ENCODE measurements around the gene COPG2.

COPG2 gene

DNA sequence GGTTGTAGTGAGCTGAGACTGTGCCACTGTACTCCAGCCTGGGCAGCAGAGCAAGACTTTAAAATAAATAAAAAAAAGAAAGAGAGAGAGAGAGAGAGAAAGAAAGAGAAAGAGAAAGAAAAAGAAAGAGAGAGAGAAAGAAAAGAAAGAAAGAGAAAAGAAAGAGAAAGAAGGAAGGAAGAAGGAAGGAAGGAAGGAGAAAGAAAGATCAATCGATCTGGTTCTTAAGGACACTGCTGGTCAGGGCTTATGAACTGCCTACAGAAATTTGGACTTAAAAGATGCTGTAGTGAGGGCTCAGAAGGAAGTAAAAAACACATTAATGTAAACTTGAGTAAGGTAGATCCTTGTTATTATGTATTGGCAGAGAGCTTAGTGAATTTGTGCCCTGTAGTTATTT is 62.4 kb downstream of the COPG2 start:
- H4K91ac ChIP-seq (ENCODE audit: low read length): no peak overlapping the region
- no peak overlapping the region for H2BK5ac ChIP-seq (ENCODE audit: low read depth, low read length, poor library complexity, severe bottlenecking)
- H3K4me1 ChIP-seq (ENCODE audit: control insufficient read depth, insufficient read depth, low read depth, low read length): no peaks in the 10 kb centered on the region
- H2BK120ac ChIP-seq (ENCODE audit: low read depth, low read length): no peak overlapping the region
- H3K79me1 ChIP-seq (replicated peaks; ENCODE audit: low read length, poor library complexity, severe bottlenecking): no peaks in the 10 kb centered on the region
- H2BK12ac ChIP-seq (ENCODE audit: low read length in 2 of 2): no peak overlapping the region
- no peak overlapping the region for H3K14ac ChIP-seq (ENCODE audit: low read length in 2 of 2)
- no peak overlapping the region for H3K23ac ChIP-seq (ENCODE audit: low read length in 2 of 2)
- no peak overlapping the region for H3K4me2 ChIP-seq (ENCODE audit: low read length, poor library complexity, severe bottlenecking)
- H3K4ac ChIP-seq (ENCODE audit: low read depth in 1 of 2, low read length in 2 of 2): no peak overlapping the region
- H3K27me3 ChIP-seq (ENCODE audit: control insufficient read depth in 1 of 2, insufficient read depth in 1 of 2, low read length in 2 of 2): no peaks in the 10 kb centered on the region
- H3K9me3 ChIP-seq (ENCODE audit: control insufficient read depth, low read length): peaks cover 3% of the 10 kb centered on the region
- DNase-seq: no peak
- no peak overlapping the region for H3K18ac ChIP-seq (ENCODE audit: low read depth in 1 of 2, low read length in 2 of 2)
- H3K27ac ChIP-seq (ENCODE audit: low read length, poor library complexity, severe bottlenecking): no peak overlapping the region
- H2BK15ac ChIP-seq (ENCODE audit: low read depth, poor library complexity, severe bottlenecking): no peak overlapping the region
- no peak overlapping the region for H2AK5ac ChIP-seq (ENCODE audit: low read length, severe bottlenecking)
- no peak overlapping the region for H4K8ac ChIP-seq (ENCODE audit: low read length)
- H3K4me3 ChIP-seq (ENCODE audit: insufficient read depth in 1 of 2, low read depth in 1 of 2, low read length in 2 of 2): no peak overlapping the region
- H2AFZ ChIP-seq (ENCODE audit: low read depth, low read length): no peak overlapping the region
- peaks cover 9 to 63% of the 10 kb centered on the region in 2 experiments for H3K36me3 ChIP-seq (ENCODE audit: control insufficient read depth in 1 of 2, insufficient read depth in 2 of 2, low read depth in 1 of 2, low read length in 2 of 2)
- WGBS: 100% methylated on average over 1 of the region's 1 CpG
- no peak overlapping the region for H3K9ac ChIP-seq (ENCODE audit: low read length)

DNA sequence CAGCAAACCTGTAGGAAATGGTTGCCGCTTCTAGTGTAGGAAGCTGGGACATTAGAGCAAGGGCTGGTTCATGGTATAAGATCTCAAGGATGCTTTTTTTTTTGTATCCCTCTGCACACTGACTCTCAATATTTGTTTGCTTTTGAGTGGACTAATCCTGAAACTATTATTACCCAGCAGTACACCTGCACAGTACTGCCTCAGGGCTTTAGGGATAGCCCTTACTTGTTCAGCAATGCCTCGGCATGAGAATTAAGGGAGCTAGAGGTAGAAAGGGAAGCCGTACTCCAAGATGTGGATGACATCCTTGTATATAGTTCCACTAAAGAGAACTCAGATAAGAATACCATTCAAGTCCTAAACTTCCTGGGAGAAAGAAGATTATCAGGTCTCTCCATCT is 70.5 kb downstream of the COPG2 start:
- H4K8ac ChIP-seq (ENCODE audit: low read length): no peak overlapping the region
- WGBS: 100% methylated on average over 2 of the region's 3 CpGs
- H3K23ac ChIP-seq (ENCODE audit: low read length in 2 of 2): no peak overlapping the region
- peaks cover 2% of the 10 kb centered on the region for H3K4me1 ChIP-seq (ENCODE audit: control insufficient read depth, insufficient read depth, low read depth, low read length)
- H3K79me1 ChIP-seq (replicated peaks; ENCODE audit: low read length, poor library complexity, severe bottlenecking): peaks cover 10% of the 10 kb centered on the region
- H3K9me3 ChIP-seq (ENCODE audit: control insufficient read depth, low read length): no peaks in the 10 kb centered on the region
- peaks cover 2 to 4% of the 10 kb centered on the region in 2 experiments for H3K36me3 ChIP-seq (ENCODE audit: control insufficient read depth in 1 of 2, insufficient read depth in 2 of 2, low read depth in 1 of 2, low read length in 2 of 2)
- H3K27me3 ChIP-seq (ENCODE audit: control insufficient read depth in 1 of 2, insufficient read depth in 1 of 2, low read length in 2 of 2): no peaks in the 10 kb centered on the region
- H3K9ac ChIP-seq (ENCODE audit: low read length): no peak overlapping the region
- H2BK15ac ChIP-seq (ENCODE audit: low read depth, poor library complexity, severe bottlenecking): no peak overlapping the region
- H2AFZ ChIP-seq (ENCODE audit: low read depth, low read length): no peak overlapping the region
- no peak overlapping the region for H3K14ac ChIP-seq (ENCODE audit: low read length in 2 of 2)
- no peak overlapping the region for H3K18ac ChIP-seq (ENCODE audit: low read depth in 1 of 2, low read length in 2 of 2)
- H3K27ac ChIP-seq (ENCODE audit: low read length, poor library complexity, severe bottlenecking): no peak overlapping the region
- H3K4ac ChIP-seq (ENCODE audit: low read depth in 1 of 2, low read length in 2 of 2): no peak overlapping the region
- H2BK120ac ChIP-seq (ENCODE audit: low read depth, low read length): no peak overlapping the region
- no peak overlapping the region for H3K4me3 ChIP-seq (ENCODE audit: insufficient read depth in 1 of 2, low read depth in 1 of 2, low read length in 2 of 2)
- no peak overlapping the region for H2BK5ac ChIP-seq (ENCODE audit: low read depth, low read length, poor library complexity, severe bottlenecking)
- H4K91ac ChIP-seq (ENCODE audit: low read length): no peak overlapping the region
- DNase-seq: no peak
- no peak overlapping the region for H2AK5ac ChIP-seq (ENCODE audit: low read length, severe bottlenecking)
- no peak overlapping the region for H2BK12ac ChIP-seq (ENCODE audit: low read length in 2 of 2)
- no peak overlapping the region for H3K4me2 ChIP-seq (ENCODE audit: low read length, poor library complexity, severe bottlenecking)

DNA sequence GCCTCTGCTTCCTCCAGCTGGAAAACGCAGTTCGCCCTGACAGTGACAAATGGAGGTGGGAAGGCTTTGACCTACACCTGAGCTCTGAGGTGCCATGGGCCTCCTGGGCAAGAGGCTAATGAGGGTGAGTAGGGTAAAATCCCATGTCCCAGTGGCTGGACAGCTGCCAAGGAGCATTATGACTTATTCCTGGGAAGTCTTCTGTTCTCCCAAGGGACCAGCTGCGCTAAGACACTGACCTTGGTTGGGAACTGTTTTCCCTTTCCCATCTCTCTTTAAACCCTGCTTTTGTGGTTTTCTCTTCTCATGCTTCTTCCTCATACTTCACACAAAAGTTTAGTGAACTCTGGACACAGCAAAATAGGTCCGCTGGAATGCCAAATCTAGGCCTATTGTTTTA is 72.6 kb downstream of the COPG2 start:
- 85% methylated on average over 3 of the region's 4 CpGs for WGBS
- Histone ChIP-seq H2AK5ac (ENCODE audit: low read length, severe bottlenecking) (no peak overlapping the region), H3K4me2 (ENCODE audit: low read length, poor library complexity, severe bottlenecking) (no peak overlapping the region), H2BK5ac (ENCODE audit: low read depth, low read length, poor library complexity, severe bottlenecking) (no peak overlapping the region), H3K9me3 (ENCODE audit: control insufficient read depth, low read length) (no peaks in the 10 kb centered on the region), H4K8ac (ENCODE audit: low read length) (no peak overlapping the region), H3K79me1 (replicated peaks; ENCODE audit: low read length, poor library complexity, severe bottlenecking) (peaks cover 10% of the 10 kb centered on the region), H3K27me3 (ENCODE audit: control insufficient read depth in 1 of 2, insufficient read depth in 1 of 2, low read length in 2 of 2) (no peaks in the 10 kb centered on the region), H2BK120ac (ENCODE audit: low read depth, low read length) (no peak overlapping the region), H2BK12ac (ENCODE audit: low read length in 2 of 2) (no peak overlapping the region), H2BK15ac (ENCODE audit: low read depth, poor library complexity, severe bottlenecking) (no peak overlapping the region), H3K4me3 (ENCODE audit: insufficient read depth in 1 of 2, low read depth in 1 of 2, low read length in 2 of 2) (no peak overlapping the region), H3K36me3 (ENCODE audit: control insufficient read depth in 1 of 2, insufficient read depth in 2 of 2, low read depth in 1 of 2, low read length in 2 of 2) (peaks cover 0 to 4% of the 10 kb centered on the region in 2 experiments), H3K4me1 (ENCODE audit: control insufficient read depth, insufficient read depth, low read depth, low read length) (peaks cover 2% of the 10 kb centered on the region), H3K14ac (ENCODE audit: low read length in 2 of 2) (peak overlapping the region in 1 of 2 experiments; percentile 35), H3K18ac (ENCODE audit: low read depth in 1 of 2, low read length in 2 of 2) (no peak overlapping the region), H3K27ac (ENCODE audit: low read length, poor library complexity, severe bottlenecking) (no peak overlapping the region), H3K9ac (ENCODE audit: low read length) (no peak overlapping the region), H3K4ac (ENCODE audit: low read depth in 1 of 2, low read length in 2 of 2) (peak overlapping the region in 1 of 2 experiments; percentile 77), H3K23ac (ENCODE audit: low read length in 2 of 2) (no peak overlapping the region), H2AFZ (ENCODE audit: low read depth, low read length) (no peak overlapping the region), H4K91ac (ENCODE audit: low read length) (no peak overlapping the region)
- DNase-seq: peak; percentile 31

DNA sequence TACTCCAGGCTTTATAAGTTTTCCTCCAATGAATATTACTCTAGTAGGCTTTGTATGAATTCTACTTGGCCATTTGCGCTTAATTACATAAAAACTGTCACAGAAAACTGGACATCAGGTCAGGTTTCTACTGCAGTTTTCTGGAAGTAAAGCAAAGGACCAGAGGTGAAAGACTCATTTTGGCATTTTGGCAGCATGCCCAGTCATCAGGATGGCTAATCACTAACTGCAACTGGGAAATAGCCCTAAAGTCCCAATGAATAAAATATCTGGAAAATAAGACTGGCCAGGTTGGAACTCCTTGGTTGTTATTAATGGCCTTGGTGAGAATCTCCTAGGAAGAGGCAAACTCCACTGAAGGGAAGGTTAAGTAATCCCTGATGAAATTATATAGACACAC is 75.5 kb downstream of the COPG2 start:
- peaks cover 2% of the 10 kb centered on the region for H3K4me1 ChIP-seq (ENCODE audit: control insufficient read depth, insufficient read depth, low read depth, low read length)
- H4K91ac ChIP-seq (ENCODE audit: low read length): no peak overlapping the region
- H3K18ac ChIP-seq (ENCODE audit: low read depth in 1 of 2, low read length in 2 of 2): no peak overlapping the region
- no peak overlapping the region for H3K4ac ChIP-seq (ENCODE audit: low read depth in 1 of 2, low read length in 2 of 2)
- H3K36me3 ChIP-seq (ENCODE audit: control insufficient read depth in 1 of 2, insufficient read depth in 2 of 2, low read depth in 1 of 2, low read length in 2 of 2): peaks cover 0 to 4% of the 10 kb centered on the region in 2 experiments
- no peak for DNase-seq
- H3K9me3 ChIP-seq (ENCODE audit: control insufficient read depth, low read length): no peaks in the 10 kb centered on the region
- H3K27me3 ChIP-seq (ENCODE audit: control insufficient read depth in 1 of 2, insufficient read depth in 1 of 2, low read length in 2 of 2): no peaks in the 10 kb centered on the region
- H2BK15ac ChIP-seq (ENCODE audit: low read depth, poor library complexity, severe bottlenecking): no peak overlapping the region
- H3K23ac ChIP-seq (ENCODE audit: low read length in 2 of 2): no peak overlapping the region
- no peak overlapping the region for H3K27ac ChIP-seq (ENCODE audit: low read length, poor library complexity, severe bottlenecking)
- no peak overlapping the region for H2BK5ac ChIP-seq (ENCODE audit: low read depth, low read length, poor library complexity, severe bottlenecking)
- no peak overlapping the region for H3K4me2 ChIP-seq (ENCODE audit: low read length, poor library complexity, severe bottlenecking)
- peaks cover 7% of the 10 kb centered on the region for H3K79me1 ChIP-seq (replicated peaks; ENCODE audit: low read length, poor library complexity, severe bottlenecking)
- no peak overlapping the region for H4K8ac ChIP-seq (ENCODE audit: low read length)
- no peak overlapping the region for H3K9ac ChIP-seq (ENCODE audit: low read length)
- H2BK120ac ChIP-seq (ENCODE audit: low read depth, low read length): no peak overlapping the region
- no peak overlapping the region for H3K4me3 ChIP-seq (ENCODE audit: insufficient read depth in 1 of 2, low read depth in 1 of 2, low read length in 2 of 2)
- H2BK12ac ChIP-seq (ENCODE audit: low read length in 2 of 2): no peak overlapping the region
- no peak overlapping the region for H2AK5ac ChIP-seq (ENCODE audit: low read length, severe bottlenecking)
- H2AFZ ChIP-seq (ENCODE audit: low read depth, low read length): no peak overlapping the region
- H3K14ac ChIP-seq (ENCODE audit: low read length in 2 of 2): no peak overlapping the region
- 100% methylated on average over 1 of the region's 1 CpG for WGBS
